GM12874 (cell line): ENCODE results near the gene CSNK2A2.

Source experiments
- CTCF ChIP-seq: IDR thresholded peaks from 2 replicates; pipeline ENCODE4 v1.5.1; 2011; ENCODE audit warnings: low read depth, mild to moderate bottlenecking, control low read depth, low read length, moderate library complexity; ENCODE audit not compliant: insufficient read depth

Gene CSNK2A2

GRCh38 chr16:58226790-58227189 lies 28.9 kb upstream of the CSNK2A2 start:
- no peak for TF ChIP-seq CTCF

DNA sequence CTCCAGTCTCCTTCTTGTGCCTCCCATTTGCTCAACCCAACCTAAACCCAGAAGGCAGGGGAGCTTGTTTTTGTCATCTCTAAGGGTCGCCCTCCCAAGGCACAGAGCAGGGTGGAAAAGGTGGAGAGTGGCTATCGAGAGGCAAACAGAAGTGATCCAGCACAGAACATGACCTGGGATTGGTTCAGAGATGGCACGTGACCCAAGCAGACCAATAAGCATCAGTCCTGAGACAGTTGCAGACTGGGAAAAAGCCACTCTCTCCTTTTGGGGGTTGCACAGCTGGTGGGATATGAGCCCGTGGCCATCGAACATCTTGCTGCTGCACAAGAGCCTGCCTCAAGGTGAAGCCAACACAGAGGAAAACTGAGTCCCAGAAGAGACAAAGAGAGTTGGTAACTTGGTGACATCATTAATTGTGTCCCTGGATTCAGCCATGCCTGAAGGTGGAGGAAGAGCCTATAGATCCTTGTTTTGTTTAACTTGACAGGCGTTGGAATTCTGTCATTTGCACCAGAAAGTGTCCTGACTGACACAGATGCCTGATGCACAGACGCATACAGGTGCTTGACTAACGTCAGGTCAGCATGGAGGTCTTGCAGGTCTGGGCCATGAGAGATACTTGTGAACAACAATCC lies 28.2 kb upstream of the CSNK2A2 start:
- no peak for TF ChIP-seq CTCF

DNA sequence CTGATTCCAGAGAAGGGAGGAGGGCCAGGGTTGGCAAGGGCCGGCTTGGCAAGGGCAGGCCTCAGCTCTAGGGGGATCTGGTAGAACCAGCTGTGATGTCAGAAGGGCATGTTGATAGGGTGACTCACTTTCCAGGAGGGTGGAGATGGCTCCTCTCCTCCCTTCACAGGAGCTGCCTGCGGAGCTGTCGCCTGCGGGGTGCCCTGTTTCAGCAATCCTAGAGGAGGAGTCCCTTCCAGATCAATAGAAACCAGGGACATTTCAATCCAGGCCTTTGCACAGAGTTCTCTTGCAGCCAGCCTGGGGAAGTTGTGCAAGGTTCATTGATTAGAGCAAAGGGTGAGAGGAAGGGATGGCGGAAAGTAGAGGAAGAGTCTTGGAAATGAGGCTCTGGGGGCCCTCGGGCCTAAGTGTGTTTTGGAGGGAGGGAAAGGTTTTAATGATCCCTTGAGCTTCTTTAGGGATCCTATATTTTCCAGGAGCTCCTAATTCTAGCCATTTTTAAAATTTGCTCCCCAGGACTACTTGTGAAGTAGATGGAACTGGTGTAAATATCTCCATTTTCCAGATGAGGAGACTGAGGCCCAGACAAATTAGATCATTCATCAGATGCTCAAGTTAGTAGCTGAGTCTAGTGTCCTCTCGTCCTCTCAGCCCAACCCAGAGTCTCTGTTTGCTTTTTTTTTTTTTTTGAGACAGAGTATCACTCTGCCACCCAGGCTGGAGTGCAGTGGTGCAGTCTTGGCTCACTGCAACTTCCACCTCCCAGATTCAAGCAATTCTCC lies 24.8 kb upstream of the CSNK2A2 start:
- no peak for TF ChIP-seq CTCF

DNA sequence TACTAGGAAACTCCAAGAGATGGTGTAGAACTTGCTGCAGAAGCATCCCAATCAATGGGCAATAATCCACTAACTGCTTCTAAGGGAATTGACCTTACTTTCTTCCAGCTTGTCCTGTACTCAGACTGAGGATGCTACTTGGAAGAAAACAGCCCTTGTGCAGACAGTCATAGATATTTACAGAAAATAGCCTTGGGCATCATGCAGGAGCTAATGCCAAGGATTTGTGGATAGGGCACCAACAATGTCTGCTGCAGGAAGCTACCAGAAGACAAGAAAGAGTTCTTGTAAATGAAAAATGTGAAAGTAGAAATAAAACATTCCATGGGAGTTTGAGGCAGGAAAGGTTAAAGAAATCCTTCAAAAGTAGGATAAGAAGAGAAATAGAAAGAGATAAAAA lies 21.5 kb upstream of the CSNK2A2 start:
- TF ChIP-seq CTCF, result no peak

DNA sequence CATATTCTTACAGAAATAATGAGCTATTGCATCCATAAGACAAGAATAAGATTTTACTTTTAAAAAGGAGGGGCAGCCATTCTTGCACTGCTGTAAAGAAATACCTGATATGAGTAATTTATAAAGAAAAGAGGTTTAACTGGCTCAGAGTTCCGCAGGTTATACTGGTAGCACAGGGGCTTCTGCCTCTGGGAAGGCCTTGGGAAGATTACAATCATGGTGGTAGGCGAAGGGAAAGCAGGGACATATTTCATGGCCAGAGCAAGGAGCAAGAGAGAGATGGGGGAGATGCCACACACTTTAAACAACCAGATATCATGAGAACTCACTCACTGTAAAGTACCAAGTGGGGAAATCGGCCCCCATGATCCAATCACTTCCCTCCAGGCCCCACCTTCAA lies 20.9 kb upstream of the CSNK2A2 start:
- no peak for TF ChIP-seq CTCF

DNA sequence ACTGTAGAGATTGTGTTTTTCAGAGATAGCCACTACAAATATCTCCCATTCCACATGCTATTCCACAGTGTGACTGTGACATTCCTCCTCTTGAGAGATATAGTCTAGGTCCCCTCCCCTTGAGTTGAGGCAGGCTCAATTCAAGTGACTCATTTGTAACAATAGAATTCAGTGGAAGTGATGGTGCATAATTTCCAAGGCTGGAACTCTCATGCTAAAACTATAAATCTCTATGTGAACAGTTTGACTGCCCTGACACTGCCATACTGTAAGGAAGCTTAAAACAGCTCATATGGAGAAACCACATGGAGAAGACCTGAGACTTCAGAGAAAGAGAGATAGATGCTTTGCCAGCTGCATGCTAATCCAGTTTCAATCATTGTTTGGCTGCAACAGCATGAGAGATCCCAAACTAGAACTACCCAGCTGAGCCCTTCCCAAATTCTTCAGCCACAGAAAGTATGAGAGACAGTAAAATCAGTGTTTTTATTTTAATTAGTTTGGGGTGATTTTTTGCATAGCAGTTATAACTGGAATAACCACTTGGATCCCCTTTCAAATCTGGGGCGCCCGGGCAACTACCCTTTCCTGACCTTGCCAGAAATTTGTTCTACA lies 19.5 kb upstream of the CSNK2A2 start:
- no peak for TF ChIP-seq CTCF

DNA sequence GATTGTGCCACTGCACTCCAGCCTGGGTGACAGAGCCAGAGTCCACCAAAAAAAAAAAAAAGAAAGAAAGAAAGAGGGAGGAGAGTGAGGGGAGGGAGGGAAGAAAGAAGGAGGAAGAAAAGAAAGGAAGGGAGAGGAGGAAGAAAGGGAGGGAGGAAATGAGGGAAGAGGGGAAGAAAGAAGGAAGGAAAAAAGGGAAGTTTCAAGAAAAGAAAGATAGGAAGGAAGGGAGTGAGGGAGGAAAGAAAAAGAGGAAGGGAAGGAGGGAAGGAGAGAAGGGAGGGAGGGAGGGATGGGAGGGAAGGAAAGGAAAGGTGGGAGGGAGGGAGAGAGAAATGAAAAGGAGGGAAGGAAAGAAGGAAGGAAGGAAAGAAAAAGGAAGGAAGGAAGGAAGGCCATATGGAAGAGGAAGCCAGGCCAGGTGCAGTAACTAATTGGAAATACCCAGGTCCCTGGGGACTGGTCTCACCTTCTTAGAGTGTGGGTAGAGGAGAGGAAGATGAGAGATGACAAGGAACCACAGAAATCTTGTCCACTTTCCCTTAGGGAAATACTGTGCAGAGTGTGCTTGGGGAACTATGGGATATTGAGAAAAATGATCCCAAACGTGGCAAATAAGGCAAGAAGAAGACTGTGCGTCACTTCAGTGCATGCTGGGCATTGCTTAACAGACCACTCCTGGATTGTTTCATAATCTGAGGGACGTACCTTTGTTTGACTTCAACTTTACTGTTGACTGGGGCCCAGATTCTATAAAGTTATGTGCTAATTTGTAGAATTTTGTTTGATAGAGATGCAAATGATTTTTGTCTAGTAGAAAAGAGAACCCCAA lies 15.1 kb upstream of the CSNK2A2 start:
- TF ChIP-seq CTCF, result no peak
